HG03432 (cell line): ENCODE measurements around the gene ZNF879.

ENCODE experiments used
- ATAC-seq: cut with Tn5 transposase; IDR thresholded peaks from one replicate; pipeline ENCODE4 v1.9.1; 2021; ENCODE audit warnings: mild to moderate bottlenecking, moderate library complexity; ENCODE audit not compliant: unreplicated experiment

The ZNF879 gene

DNA sequence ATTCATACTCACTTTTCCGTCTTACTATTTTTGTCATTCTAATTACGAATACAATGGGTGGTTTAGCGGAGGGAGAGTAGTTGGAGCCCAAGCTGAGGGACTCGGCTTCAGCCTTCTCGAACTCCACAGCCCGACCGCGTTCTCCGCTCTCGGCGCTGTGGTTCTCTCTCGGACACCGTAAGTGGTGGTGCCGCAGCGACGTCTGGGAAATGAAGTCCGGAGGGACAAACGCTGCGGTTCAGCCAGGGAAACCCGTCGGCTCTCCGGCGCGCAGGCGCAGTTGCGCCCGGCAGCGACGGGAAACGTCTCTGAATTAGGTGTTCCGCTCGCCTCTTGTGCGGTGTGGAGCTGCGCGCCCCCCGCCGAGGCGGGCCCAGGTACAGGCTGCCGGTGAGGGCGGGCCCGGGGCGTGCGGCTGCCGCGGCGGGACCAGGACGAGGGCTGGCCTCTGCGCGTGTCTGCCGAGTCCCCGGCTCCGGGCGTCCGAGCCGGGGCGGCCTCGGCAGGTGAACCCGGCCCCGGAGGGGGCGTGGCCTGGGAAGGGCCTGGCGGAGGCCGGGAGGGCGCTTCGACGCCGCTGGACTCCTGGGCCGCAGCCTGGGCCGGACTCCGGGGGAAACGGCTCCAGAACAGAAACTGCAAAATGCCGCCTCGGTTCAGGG lies at the start of gene ZNF879:
Gene ZNF879, plus strand, starts transcription at position 277 of the 662 bp plus-strand sequence. CDS start 1,201 bp downstream, outside the sequence.
- ATAC-seq = peak; percentile 83

DNA sequence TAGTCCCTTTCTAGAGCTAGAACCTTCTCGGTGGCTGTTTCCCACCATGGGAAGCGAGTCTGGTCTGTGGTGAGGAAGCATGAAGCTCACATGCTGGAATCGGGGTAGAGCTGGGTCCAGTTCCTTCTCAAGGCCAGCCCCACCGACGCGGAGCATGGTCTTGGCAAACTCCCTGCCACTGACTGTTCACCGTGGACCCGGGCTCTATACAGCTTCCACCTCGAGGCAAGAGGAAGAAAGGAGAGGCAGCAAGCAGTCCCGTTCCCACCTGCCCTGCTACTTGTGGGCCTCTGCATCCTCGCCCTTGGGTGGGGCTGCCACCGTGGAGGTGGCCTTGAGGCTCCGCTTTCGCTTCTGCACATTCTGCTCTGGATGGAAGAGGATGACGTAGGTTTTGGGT lies 42.2 kb upstream of the ZNF879 start:
- ATAC-seq = no peak

DNA sequence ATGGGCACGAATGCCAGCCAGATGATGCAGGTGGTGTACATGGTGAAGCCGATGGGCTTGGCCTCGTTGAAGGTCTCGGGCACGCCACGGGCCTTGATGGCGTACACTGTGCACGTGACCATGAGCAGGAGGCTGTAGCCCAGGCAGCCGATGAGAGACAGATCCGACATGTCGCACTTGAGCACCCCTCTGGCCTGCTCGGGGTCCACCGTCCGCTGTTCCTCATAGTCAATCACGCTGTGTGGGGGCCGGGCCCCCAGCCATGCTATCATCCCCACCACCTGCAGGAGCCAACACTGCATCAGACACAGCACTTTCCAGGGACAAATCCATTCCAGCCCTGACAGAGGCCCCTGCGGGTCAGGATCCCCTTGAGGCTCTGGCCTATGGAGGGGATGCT lies 40.7 kb upstream of the ZNF879 start:
- no peak for ATAC-seq

DNA sequence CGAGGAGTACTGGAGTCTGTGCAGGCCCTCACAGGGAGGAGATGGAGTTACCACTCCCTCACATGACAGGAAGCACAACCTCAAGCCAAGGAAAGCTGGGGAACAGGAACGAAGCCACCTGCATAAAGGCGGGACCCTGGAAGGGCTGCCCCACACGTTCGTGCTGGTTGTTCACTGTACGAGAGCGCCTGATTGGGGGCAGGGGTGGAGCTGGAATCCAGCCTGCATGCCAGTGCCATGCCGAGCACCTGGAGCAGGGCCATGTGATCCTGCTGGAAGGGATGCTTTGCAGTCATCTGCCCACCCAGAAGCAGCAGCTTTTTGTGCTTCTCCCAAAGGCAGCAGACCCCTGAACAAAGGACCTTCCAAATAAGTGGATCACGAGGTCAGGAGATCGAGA lies 39.9 kb upstream of the ZNF879 start:
- no peak for ATAC-seq

DNA sequence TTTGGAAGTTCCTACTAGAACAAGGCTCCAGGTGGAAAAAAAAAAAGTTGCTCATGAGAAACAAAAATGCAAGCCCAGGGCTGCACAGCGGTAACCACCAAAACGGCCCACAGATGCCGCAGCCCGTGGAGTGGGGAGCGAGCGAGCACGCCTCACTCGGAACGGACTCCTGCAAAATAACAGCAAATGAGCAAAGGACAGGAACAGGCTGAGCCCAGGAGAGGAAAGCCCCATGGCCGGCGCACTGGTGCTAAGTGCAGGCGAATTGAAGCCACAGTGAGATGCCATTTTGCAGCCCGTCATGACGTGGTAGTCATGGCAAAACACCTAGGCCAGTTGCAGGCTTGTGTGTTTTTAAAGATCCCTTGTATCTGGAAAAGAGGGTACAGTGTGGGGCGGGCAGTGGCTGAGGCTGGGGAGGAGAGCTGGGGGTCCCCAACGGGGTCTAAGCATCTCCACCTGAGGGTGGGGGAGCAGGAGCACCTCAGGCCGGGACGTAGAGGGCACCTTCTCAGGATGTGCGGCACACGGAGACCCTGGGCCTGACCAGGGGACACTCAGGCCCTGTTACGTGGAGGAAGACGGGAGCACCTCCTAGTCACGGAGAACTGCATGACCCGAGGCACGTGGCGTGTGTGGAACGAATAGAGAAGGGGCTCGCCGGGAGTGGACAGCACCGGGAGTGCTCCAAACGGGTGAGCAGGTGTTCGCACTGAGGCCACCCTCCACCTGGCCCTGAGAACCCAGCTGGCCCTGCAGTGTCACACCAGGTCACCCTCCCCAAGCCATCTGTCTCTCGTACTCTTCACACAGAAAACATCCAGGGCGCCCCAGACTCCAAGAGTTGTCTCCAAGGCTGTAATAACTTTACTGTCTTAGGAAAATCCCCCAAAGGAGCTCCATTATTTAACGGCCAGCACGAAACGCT lies 39.2 kb upstream of the ZNF879 start:
- no peak for ATAC-seq

- no peak for ATAC-seq
These were observed 37.2 kb upstream of the ZNF879 start for GRCh38 chr5:178986326-178986960.

GRCh38 chr5:178988436-178989220 lies 35.0 kb upstream of the ZNF879 start:
- ATAC-seq = no peak

GRCh38 chr5:178989311-178989710 lies 34.3 kb upstream of the ZNF879 start:
- no peak for ATAC-seq

- no peak for ATAC-seq
These were observed 33.1 kb upstream of the ZNF879 start for GRCh38 chr5:178990491-178990890.

DNA sequence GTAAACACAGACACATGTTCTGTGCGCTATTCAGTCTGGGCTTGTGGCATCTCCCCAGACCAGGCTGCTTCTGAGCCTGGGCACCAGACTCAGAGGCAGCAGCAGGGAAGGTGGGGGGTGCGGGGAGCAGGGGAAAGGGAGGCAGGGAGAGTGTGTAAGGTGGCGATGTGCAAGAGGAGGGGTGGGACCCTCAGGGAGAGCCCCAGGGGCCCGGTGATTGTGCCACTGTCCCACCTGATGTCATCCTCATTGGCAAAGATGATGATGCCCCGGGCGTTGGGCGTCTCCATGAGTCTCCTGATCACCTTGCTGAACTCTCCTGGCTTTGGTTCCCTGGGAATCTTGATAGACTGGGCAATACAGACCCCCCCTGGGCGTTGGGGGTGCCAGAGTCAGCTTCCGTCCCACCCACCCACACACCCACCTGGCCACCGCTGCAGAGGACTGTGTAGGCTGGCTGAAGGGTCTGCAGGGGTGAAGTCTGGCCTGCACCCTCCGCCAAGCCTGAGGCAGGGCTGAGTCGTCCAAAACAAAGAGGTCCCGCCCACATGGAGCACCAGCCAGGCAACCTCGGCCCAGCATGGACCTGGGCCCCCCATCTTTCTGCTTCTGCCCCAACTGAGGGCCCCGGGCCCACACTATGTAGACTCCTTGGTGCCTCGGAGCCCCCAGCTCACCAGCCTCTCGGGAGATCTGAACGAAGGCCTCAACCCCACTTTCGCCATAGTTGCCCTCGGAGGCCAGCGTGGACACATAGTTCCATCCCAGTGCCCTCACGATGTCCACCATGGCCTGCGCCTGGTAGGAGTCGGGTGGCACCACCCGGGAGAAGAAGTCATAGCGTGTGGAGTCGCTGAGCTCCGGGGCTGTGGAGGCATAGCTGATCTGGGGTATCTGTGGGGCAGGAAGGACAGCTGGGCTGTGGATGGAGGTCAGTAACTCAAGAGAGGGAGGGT lies 32.1 kb upstream of the ZNF879 start:
- ATAC-seq = no peak

DNA sequence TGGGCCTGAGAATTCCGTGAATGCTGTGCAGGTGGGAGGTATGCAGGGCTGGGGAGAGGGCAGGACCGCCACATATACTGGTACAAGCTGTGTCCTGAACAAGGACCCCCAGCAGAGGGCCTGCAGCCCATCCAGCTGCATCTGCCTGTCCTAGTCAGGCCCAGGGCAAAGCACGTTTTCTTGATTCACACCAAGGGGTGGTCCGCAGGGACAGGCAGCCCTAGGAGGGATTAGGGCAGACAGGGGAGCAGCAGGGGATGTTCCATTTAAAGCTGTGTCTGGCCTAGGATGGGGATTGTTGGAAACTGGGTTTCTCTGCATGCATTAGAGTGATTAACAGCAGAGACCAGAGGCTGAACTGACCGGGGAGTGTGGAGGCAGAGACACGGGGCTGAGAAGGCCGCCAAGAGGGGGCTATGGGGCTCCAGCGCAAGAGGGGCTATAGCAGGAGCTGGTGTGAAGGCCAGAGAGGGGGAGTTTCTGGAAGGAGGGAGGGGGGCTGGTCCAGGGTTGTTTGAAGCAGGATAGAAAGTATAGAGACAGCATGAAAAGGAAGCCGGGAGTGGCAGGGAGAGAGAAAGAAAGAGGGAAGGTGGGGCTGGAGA lies 31.2 kb upstream of the ZNF879 start:
- ATAC-seq = no peak

- ATAC-seq = no peak
These were observed 30.3 kb upstream of the ZNF879 start for GRCh38 chr5:178993236-178993765.

DNA sequence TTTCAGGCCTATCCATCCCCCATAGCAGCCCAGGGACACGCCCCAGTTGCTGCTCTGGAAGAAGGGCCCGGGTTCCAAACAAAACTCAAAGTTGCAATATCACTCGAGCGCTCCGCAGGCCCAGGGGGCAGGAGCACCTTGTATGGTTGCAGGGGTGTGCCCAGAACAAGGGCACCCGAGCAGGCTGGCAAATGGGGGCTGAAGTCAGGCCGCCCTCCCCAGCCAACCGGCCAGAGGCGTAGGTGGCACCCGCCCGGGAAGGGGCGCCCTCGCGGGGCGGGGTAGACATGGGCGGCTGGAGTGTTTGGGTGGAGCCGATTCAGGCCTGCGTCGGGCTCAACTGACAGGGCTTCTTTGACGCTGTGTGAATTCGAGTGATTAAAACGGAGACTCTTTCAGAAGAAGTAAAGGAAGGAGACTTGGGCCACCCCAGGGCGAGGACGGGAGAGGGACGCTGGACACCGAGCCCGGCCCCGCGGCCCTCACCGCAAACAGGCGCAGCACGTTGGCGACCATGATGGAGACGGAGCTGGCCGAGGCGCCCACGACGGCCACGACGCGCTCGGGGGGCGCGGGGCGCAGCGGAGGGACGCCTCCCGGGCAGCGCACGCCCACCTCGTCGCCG lies 29.5 kb upstream of the ZNF879 start:
- no peak for ATAC-seq

GRCh38 chr5:178994580-178995340 lies 28.8 kb upstream of the ZNF879 start, which contains the start of gene GRM6:
TSS of gene GRM6 (minus strand) at chr5:178995320. CDS start at chr5:178994944, 376 bp downstream.
- no peak for ATAC-seq

- ATAC-seq = no peak
These were observed 28.3 kb upstream of the ZNF879 start for GRCh38 chr5:178995341-178995690.

DNA sequence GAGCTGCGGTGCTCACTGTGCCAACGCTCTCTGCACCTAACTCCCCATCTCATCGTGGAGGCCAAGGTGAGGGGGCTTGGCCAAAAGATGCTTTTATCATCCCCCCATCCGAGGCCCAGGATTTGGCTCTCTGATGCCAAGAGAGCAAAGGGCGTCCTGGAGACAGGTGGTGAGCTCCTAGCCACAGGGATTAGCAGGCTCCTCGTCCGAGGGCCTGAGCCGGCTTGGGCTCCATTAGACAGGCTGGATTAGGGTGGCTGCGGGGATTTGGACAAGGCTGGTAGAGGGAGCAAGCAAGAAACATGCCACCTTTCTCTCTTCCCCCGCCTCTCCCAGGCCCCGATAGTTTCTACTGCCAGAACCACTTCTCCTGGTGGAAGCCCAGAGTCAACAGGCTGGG lies 27.4 kb upstream of the ZNF879 start:
- ATAC-seq = no peak

- ATAC-seq = no peak
These were observed 26.4 kb upstream of the ZNF879 start for GRCh38 chr5:178997191-178997590.

DNA sequence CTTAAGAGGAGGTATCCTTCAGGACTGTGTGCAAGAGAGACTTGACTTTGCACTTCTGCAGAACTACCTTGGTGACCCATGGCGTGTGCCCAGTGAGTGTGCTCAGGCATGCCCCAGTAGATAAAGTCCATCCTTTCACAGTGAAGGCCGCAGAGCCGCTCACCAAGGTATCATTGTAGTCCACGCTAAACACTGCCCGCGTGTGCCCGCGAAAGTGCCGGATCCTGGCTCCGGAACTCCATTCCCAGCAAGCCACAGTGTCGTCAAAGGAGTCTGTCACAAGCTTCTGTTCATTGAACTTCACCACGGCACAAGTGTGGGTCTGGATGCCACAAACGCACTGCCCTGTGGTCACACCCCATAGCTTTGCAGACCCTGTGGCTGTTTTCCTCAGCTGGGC lies 25.2 kb upstream of the ZNF879 start:
- ATAC-seq = no peak
